Stimulated activated CD8-positive, alpha-beta memory T cell treated with anti-CD3 and anti-CD28 coated beads, Interleukin-7, amount 100 ng/mL, for 24 hours (primary cell): ENCODE data around the gene SLC34A3.
A peak's percentile ranks its signal among the peaks of the same experiment; 100 is the strongest.

ENCODE experiments used
- DNase-seq: peaks from one replicate; pipeline ENCODE4 v3.0.0-alpha.2; 2020; ENCODE audit warnings: low read depth

SLC34A3 gene

DNA sequence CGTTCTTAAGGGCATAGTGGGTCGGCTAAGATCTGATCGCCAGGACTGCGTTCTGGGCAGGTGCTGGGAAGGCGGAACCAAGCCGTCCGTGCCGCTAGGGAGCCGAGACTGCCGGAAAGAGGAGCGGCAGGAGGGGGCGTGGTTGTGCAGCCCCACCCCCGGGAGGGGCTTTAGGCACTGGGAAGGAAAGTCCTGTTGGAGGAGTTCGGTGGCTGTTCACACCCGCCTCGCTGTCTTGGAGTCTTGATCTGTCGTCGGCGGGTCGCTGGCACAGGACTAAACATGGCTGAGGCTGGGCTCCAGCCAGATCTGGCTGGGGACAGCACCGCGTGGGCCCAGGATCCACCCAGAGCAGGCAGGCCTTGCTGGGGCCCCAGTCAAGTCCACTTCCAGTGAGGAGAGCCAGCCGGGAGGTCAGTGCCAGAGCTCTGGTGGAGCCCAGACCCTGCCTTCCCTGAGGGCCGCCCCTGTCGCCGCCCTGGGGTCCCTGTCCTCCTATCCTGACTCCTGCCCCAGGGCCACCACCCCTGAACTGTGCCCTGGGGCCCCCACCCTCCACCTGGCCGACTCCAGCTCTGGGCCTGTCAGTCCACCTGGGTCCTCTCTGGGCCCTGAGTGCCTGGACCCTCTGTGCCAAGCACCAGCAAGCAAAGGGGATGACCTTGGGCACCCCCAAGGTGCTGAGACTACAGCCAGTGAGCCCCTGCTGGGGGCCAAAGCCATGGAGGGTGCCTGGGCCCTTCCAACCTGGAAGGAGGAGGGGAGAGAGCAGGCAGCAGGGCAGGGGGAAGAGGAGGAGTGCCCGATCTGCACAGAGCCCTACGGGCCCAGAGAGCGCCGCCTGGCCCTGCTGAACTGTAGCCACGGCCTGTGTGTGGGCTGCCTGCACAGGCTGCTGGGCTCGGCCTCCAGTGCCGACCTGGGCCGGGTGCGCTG lies 13.2 kb upstream of the SLC34A3 start:
- DNase-seq: no peak

DNA sequence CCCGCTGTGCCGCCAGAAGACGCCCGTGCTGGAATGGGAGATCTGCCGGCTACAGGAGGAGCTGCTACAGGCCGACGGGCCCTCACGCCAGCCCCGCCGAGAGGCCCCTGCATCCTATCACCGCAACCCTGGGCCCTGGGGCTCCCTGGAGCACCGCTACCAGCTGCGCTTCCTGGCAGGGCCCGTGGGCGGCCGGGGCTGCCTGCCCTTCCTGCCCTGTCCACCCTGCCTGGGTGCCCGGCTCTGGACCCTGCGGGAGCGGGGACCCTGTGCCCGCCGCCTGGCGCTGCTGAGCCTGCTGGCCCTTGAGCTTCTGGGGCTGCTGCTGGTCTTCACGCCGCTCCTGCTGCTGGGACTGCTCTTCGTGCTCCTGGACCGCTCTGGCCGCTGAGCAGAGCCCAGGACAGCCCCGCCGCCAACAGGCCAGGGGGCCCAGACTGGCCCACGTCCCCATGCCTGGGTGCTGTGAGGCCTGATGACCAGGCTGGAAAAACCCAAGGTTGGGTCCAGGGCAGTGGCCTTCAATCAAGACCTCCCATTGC lies 12.4 kb upstream of the SLC34A3 start:
- DNase-seq: no peak

DNA sequence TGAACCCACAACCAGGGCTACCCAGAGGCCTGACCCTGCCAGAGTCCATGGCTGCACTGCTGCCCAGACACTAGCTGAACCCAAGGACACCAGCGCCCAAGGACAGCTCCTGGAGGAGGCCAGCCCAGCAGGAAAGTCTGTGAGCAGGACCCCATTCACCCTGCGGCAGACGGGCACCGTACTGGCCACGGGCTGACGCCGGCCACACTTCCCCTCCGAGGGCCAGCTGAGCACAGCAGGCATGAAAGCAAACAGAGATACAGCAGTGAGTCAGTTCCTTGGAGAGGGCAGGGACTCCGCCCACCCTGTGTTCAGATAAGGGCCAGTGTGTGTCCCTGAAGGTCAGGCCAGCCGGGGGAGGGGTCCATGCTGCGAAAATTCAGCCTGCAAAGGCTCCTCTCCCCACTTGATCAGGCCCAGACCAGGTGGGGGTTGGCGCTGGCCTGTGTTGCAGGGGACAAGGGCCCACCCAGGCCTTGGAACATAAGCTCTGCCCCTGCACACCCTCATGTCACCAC lies 11.9 kb upstream of the SLC34A3 start:
- no peak for DNase-seq

DNA sequence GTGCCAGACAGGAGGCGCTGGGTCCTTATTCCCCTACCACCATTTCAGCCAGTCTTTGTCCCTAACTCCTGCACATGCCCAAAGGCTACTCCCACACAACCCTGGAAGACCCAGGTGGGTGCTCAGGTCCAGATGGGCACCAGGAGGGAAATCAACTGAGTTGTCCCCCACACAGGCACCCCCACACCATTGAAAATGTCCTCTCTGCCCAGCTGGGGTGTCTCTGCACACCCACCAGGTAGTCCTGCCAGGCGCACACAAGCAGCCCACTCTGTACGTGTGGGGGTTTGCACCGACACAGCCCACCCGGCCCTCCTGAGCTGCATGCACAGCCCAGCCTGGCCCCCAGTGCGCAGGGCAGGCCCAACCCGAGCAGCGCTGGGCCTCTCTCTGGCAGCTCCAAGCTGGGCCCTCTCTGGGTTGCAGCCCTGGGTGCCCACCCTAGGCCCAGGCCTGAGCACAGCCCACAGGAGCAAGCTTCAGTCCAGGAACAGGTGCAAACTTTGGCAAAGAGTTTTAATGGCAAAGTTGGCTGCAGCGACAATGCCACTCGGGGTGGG lies 10.9 kb upstream of the SLC34A3 start:
- no peak for DNase-seq

DNA sequence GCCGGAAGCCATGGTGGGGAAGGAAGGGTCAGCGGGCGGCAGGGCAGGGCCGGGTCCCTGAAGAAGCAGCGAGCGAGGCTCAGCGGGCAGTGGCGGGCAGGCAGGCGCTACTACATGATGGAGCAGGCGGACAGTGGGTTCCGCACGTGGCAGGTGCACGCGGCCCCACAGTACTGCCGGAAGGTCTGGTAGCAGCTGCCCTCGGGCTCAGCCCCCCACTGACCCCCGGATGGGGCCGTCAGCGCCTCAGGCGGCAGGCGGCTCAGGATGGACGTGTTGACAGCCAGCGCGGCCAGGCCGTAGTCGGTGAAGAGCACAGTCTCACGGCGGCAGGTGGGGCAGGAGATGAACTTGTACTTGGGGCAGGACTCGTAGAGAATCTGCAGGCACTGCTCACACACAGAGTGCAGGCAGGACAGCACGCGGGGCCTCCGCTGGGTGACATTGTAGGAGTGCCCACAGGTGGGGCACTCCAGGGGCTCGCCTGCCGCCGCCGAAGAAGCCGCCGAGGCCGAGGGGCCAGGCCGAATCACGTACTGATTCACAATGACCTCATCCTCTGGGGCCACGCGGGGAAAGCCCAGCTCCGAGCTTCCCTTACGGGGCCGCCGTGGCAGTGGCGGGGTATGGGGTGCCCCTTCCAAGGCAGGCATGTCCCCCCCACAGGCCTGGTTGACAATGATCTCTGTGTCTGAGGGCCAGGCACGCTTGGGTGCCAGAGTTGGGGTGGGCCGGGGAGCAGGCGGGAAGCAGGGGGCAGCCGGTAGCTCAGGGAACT lies 10.2 kb upstream of the SLC34A3 start:
- DNase-seq: no peak

DNA sequence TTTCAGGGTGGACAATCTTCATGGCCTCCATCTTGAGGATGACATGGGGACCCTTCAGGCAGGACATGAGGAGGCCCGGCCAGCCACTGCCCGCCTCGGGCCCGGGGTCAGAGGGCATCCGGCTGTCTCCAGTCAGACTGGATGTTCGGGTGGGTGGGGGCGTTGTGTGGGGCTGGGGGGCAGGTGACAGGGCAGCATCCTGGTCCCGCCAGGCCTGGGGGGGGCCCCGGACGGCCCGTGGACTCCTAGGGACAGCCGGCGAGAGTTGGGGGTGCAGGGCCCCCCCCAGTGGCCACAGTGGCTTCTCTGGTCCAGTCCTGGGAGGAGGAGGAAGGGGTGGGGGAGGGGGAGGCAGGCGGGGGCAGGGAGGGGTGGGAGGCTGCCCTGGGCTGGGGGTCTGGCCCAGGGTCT lies 9.6 kb upstream of the SLC34A3 start:
- no peak for DNase-seq

DNA sequence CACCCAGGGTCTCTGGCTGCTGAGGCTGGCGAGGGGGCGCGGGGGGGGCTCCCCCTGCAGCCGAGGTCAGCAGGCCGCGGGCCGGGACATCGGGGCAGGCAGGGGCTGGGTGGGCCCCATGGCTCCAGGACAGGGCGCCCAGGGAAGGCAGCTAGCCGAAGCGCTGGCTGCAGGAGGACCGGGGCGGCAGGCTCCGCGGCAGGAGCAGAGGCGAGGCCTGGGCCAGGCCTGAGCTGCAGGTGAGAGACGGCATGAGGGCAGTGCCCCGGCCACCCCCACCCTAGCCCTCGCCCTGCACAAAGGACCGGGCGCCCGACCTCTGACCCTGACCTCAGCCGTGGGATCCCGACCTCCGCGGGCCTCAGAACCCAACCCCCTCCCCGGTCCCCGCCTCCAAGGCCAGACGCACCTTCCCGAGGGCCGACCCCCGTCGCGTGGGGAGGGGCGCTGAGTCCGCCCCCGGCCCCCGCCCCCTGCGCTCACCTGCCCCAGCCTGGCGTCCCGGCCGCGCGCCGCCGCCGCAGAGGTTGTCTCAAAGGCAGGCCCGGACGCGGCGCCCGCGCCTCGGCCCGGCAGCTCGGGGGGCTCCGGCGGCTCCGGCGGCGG lies 9.1 kb upstream of the SLC34A3 start:
- no peak for DNase-seq

DNA sequence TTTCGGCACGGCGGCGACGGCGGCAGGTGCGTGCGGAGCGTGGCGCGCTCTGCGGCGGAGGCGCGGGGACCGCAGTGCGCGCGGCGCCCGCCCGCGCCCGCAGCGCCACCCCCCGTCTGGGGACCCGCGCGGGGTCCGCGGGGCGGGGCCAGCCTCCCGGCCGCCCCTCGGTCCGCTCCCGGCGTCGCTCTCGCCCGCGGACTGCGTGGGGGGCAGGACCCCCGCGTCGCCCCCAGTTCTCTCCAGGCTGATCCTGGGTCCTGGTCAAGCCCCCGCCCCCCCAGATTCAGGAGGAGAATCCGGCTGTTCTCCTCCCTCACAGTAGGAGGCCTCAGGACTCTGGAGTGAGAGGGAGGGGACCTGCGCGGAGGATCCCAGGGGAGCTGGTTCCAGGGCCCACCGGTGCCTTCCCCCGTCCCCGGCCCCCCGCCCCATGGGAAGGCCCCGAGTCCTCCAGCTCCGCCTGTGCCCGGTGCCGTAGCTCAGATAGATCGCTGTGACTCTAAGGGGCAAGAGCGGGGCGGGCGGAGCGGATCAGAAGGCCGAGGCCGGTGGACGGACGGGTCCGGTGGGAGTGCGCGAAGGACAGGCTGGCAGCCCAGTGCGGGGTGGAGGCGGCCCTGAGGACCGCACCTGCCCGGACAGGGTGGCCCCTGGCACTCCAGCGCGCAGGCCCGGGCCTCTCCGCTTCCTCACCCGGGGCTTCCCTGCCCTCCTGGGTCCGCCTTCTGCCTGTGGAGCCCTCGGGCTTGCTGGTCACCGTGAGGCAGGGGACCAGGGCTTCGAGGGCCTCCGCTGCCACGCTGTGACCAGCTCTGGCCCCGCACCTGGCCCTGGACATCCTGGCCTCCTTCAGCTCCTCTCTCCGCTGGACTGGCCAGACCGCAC lies 8.3 kb upstream of the SLC34A3 start, which contains the start of gene RNF208:
Gene RNF208, minus strand, starts transcription at position 51 of the 888 bp plus-strand sequence. CDS start 1,028 bp downstream, outside the sequence.
- DNase-seq: no peak

DNA sequence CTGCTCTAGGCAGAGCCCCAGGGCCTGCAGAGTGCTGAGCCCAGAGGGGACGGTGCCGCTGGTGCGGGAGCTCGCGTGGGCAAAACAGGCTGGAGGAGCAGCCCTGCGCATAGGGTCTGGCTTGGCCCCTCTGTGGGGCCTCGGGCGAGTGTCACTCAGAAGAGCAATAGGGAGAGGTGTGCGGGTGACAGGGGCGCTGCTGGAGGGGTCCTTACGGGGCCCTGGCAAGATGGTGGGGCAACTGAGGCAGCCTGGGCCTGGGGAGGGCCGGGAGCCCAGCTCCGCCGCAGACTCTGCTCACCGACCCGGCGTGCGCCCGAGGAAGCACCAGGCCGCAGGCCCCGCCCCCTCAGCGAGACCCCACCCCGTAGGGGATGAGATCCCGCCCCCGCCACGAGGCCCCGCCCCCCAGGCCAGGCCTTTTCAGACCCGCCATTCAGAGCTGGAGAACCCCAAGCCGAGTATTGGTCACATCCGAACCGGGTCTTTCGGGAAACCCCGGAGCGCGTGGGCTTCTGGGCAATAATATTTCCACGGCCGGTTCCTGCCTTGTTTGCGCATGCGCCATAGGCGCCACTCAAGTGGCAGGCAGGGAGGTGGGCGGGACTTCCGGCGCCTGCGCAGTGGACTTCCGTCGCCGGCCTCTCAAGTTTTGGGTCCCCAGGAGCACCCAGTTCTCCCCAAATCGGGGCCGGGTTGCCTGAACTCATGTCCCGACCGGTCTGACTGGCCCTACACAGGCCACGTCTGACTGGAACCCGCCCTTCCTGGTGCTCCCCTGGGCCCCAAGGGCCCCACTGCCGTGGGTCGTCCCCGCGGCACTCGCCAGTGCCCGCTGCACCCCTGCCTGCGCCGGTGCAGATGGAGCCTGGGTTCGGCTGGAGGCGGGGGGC lies 7.4 kb upstream of the SLC34A3 start:
- peak; percentile 97 for DNase-seq

DNA sequence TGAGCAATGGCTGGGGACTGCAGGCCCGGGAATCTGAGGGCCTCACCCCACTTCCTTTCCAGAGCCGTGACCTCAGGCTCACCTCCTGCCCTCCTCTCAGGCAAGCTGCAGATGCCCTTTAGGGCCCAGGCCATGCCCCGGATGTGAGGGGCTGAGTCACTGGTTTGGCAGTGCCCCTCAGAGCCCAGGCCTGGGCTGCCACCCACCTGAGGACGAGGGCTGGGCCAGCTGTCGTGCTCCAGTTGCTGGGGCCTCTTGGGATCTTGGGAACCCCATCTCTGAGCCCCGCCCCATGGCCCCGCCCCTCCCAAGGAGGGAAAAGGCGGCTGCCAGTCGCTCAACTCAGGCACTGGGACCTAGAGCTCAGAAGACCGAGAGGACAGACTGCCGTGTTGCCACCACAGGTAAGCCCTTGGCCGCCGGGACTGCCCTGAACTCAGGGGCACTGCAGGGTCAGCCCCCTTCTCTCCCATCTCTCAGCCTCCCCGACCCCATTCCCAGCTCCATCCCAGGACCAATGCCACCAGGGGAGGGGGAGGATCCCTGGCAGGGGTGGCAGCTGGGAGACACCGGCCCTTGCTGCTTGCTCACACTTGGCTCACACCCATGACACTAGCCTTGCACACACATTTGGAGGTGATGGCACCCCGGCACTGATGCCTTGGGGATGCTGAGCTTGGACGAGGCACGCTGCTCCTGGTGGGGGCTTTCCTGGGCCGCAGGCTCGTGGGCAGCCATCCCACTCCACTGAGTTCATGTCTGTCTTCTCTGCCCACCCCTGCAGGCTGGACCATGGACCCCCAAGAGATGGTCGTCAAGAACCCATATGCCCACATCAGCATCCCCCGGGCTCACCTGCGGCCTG lies 5.6 kb upstream of the SLC34A3 start, which contains the start of gene CYSRT1:
Gene CYSRT1, plus strand, starts transcription at position 345 of the 865 bp plus-strand sequence. Its CDS starts 448 bp downstream, at position 793.
- no peak for DNase-seq

DNA sequence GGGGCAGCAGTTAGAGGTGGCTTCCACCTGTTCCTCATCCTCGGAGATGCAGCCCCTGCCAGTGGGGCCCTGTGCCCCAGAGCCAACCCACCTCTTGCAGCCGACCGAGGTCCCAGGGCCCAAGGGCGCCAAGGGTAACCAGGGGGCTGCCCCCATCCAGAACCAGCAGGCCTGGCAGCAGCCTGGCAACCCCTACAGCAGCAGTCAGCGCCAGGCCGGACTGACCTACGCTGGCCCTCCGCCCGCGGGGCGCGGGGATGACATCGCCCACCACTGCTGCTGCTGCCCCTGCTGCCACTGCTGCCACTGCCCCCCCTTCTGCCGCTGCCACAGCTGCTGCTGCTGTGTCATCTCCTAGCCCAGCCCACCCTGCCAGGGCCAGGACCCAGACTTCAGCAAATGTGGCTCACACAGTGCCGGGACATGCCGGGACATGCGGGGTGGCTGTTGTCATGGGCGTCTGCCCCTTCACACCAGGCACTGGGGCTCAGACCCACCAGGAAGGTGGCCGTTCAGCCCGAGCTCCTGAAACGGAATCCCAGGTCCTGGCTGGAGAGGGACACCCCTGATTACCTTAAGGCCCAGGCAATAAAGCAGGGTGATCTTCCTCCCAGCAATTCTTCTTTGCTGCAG lies 4.9 kb upstream of the SLC34A3 start:
- DNase-seq: no peak

DNA sequence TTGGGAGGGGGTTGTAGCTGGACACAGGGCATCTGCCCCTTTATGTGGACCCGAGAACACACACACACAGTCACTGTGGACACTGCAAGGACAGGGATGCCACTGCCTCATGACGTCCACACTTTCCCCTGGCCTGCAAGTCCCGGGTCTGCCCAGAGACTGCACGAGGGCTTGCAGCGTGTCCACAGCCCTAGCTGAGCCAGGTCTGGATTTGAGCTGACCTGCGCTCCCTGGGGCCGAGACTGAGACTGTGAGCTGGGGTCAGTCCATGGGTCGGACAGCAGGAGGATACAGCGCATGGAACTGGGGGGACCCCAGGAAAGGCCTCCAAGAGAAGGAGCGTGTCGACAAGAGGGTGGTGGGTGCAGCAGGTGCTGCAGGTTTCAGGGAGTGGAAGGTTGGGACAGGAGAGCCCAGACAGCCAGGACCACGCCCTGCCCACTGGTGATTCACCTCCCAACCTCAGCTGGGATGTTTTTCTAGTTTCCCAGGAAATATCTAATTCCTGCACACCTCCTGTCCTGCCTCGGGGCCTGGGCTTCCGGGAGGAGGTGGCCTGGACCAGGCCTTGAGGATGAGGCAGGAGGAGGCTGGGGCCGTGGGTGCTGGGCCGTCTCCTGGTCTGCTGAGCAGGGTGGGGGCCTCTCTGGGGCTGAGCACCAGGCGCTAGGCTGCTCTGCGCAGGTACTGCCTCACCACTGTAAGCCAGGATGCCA lies 4.2 kb upstream of the SLC34A3 start:
- DNase-seq: no peak

DNA sequence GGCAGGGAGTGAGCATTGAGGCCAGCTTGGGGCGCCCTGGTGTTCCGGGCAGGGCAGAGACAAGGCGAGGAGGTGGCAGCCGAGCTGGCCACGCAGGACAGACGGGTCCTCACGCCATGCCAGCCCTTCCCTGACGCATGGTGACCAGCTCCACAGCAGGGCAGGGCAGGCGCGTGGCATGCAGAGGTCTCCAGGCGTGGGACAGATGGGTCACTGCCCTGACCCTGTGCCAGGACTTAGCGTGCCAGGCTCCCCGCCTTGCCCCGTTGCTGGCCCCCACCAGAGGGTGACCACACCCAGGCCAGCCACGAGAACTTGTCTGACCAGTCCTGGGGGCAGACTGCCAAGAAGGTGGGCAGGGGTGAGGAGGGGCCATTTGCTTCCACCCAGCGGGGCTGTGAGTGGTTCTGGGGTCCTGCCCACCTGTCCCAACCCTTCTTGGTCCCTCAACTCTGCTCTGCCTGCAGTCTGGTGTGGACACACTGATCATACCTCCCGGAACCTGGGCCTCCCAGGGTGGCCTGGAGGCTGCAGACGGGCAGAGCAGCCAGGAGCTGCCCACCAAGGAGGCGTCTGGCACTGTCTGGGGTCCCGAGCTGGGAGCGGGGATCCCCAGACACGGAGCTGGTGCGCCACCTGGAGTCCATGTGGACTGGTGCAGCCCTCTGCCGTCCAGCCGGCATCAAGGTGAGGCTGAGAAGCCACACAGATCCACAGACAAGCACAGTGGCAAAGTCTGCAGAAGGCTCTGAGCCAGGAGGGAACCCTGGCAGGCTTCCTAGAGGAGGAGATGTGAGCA lies 3.4 kb upstream of the SLC34A3 start, which contains the start of gene RNF224:
Gene RNF224, plus strand, starts transcription at position 449 of the 799 bp plus-strand sequence. CDS start 834 bp downstream, outside the sequence.
- peak; percentile 67 for DNase-seq

DNA sequence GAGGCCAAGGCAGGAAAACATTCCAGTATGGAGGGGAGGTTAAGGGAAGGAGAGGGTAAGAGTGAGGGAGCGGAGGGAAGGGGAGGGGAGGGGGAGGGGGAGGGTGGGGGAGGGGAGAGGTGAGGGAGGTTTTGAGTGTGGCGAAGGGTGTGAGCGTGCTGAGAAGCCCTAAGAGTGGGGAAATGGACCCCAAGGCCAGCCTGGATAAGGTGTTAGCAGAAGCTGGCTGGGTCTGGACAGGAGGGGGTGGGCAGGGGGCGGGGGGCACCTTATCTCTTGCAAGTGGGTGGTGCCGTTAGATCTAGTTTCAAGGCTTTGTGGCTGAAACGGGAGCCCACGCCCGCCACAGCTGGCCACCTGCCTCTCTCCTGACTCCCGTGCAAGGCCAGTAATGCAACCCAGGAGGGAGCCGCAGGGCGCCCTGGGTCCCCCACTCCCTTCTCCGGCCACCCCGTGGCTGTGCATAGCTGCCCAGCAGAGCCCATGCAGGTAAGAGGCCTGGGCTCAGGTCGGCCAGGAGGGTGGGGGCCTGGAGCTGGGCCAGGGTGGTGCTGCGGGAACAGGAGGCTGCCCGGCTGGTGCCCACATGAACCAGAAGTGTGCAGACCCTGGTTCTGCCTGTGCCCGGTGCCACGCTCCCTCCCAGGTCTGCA lies 2.7 kb upstream of the SLC34A3 start:
- DNase-seq: no peak

DNA sequence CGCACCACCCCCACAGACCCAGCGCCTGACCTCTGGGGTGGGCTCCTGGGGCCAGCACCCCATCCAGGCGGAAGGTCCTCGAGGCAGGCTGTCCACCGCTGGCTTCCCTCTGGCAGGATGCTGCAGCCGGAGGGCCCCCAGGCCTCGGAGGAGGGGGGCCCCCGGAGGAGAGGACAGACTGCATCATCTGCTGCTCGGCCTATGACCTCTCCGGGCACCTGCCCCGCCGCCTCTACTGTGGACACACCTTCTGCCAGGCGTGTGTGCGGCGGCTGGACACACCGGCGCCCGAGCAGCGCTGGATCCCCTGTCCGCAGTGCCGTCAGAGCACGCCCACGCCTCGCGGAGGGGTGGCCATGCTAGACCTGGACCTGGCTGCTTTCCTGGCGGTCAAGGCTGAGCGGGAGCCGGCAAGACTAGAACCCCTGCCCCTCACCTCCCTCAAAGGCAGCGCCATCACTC lies 2.2 kb upstream of the SLC34A3 start:
- DNase-seq: no peak
